Measurements from ENCODE around the gene ZNF318. TPM values are rescaled to one million over a fixed set of nuclear protein-coding genes. Genes with fewer than 3 reads are reported as not detected.
"Not testable (repeated sequence)": the region's sequence is repeated elsewhere in the genome, so short reads cannot be mapped to it uniquely, and the experiment has no call there.

The ZNF318 gene
- polyA plus RNA-seq, 1 donor from 2014 or later = 11.7 TPM

- no peak overlapping the region for H2AFZ ChIP-seq (ENCODE audit: low read depth, low read length)
- H3F3A ChIP-seq (ENCODE audit: insufficient read depth, low read length, poor library complexity, severe bottlenecking) = no peaks in the 10 kb centered on the region
- no peaks in the 10 kb centered on the region for H3K9me2 ChIP-seq (ENCODE audit: insufficient read depth, low read length)
- no peaks in the 10 kb centered on the region for H3K79me2 ChIP-seq (replicated peaks; ENCODE audit: insufficient read depth, low read length)
- no peaks in the 10 kb centered on the region for H3K9me3 ChIP-seq (ENCODE audit: low read length)
- no peak overlapping the region for H3K4me2 ChIP-seq (ENCODE audit: low read length)
- no peak overlapping the region for H3K4me3 ChIP-seq (ENCODE audit: low read length)
- no peak overlapping the region for H3K27ac ChIP-seq (ENCODE audit: low read length)
- no peak for TF ChIP-seq EP300 (conservative IDR thresholded peaks at IDR 0.05; ENCODE audit: poor library complexity, severe bottlenecking)
- no peak for TF ChIP-seq POLR2AphosphoS5 (IDR thresholded peaks at IDR 0.05)
- TF ChIP-seq, protein P1, sequence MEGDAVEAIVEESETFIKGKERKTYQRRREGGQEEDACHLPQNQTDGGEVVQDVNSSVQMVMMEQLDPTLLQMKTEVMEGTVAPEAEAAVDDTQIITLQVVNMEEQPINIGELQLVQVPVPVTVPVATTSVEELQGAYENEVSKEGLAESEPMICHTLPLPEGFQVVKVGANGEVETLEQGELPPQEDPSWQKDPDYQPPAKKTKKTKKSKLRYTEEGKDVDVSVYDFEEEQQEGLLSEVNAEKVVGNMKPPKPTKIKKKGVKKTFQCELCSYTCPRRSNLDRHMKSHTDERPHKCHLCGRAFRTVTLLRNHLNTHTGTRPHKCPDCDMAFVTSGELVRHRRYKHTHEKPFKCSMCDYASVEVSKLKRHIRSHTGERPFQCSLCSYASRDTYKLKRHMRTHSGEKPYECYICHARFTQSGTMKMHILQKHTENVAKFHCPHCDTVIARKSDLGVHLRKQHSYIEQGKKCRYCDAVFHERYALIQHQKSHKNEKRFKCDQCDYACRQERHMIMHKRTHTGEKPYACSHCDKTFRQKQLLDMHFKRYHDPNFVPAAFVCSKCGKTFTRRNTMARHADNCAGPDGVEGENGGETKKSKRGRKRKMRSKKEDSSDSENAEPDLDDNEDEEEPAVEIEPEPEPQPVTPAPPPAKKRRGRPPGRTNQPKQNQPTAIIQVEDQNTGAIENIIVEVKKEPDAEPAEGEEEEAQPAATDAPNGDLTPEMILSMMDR (IDR thresholded peaks at IDR 0.05; ENCODE audit: poor library complexity, severe bottlenecking) = no peak
- TF ChIP-seq, protein P2, sequence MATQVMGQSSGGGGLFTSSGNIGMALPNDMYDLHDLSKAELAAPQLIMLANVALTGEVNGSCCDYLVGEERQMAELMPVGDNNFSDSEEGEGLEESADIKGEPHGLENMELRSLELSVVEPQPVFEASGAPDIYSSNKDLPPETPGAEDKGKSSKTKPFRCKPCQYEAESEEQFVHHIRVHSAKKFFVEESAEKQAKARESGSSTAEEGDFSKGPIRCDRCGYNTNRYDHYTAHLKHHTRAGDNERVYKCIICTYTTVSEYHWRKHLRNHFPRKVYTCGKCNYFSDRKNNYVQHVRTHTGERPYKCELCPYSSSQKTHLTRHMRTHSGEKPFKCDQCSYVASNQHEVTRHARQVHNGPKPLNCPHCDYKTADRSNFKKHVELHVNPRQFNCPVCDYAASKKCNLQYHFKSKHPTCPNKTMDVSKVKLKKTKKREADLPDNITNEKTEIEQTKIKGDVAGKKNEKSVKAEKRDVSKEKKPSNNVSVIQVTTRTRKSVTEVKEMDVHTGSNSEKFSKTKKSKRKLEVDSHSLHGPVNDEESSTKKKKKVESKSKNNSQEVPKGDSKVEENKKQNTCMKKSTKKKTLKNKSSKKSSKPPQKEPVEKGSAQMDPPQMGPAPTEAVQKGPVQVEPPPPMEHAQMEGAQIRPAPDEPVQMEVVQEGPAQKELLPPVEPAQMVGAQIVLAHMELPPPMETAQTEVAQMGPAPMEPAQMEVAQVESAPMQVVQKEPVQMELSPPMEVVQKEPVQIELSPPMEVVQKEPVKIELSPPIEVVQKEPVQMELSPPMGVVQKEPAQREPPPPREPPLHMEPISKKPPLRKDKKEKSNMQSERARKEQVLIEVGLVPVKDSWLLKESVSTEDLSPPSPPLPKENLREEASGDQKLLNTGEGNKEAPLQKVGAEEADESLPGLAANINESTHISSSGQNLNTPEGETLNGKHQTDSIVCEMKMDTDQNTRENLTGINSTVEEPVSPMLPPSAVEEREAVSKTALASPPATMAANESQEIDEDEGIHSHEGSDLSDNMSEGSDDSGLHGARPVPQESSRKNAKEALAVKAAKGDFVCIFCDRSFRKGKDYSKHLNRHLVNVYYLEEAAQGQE (IDR thresholded peaks at IDR 0.05; ENCODE audit: borderline replicate concordance) = no peak
- no peak for TF ChIP-seq SMC3 (conservative IDR thresholded peaks at IDR 0.05; ENCODE audit: poor library complexity)
- no peak for TF ChIP-seq RAD21 (conservative IDR thresholded peaks at IDR 0.05)
- no peak for TF ChIP-seq MXI1 (conservative IDR thresholded peaks at IDR 0.05; ENCODE audit: poor library complexity, severe bottlenecking)
- TF ChIP-seq TAF1 (IDR thresholded peaks at IDR 0.05; ENCODE audit: low read depth) = no peak
- no peak for TF ChIP-seq EZH2 (IDR thresholded peaks at IDR 0.05; ENCODE audit: borderline replicate concordance, insufficient read depth, low read length, poor library complexity, severe bottlenecking)
- H3K27me3 ChIP-seq (ENCODE audit: insufficient read depth, low read depth, low read length) = no peaks in the 10 kb centered on the region
- no peak overlapping the region for H3K9ac ChIP-seq (ENCODE audit: low read length)
- H4K20me1 ChIP-seq (ENCODE audit: insufficient read depth) = no peaks in the 10 kb centered on the region
- H3K36me3 ChIP-seq (ENCODE audit: insufficient read depth, low read length) = no peaks in the 10 kb centered on the region
These were observed 3.9 kb upstream of the ZNF318 start for GRCh38 chr6:43373252-43373875.

DNA sequence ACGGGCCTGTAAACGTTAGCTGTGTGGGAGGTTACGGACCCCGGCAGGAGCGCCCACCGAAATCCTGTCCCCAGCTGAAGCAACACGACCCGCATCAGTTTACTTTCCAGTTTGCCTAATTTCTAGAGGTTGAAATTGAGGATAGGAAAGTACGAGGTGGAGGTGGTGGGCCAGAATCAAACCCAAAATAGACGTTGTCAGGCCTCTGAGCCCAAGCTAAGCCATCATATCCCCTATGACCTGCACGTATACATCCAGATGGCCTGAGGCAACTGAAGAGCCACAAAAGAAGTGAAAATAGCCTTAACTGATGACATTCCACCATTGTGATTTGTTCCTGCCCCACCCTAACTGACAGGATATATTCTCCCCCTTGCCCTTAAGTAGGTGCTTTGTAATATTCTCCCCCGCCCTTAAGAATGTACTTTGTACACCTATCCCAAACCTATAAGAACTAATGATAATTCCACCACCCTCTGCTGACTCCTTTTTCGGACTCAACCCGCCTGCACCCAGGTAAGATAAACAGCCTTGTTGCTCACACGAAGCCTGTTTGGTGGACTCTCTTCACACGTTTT lies 645 bp upstream of the ZNF318 start:
- not testable (repeated sequence) for H3K36me3 ChIP-seq (ENCODE audit: insufficient read depth, low read length); H4K20me1 ChIP-seq (ENCODE audit: insufficient read depth); H3K27me3 ChIP-seq (ENCODE audit: insufficient read depth, low read depth, low read length); H3K9me3 ChIP-seq (ENCODE audit: low read length); H3K9me2 ChIP-seq (ENCODE audit: insufficient read depth, low read length); H3F3A ChIP-seq (ENCODE audit: insufficient read depth, low read length, poor library complexity, severe bottlenecking)
- Histone ChIP-seq H3K9ac (ENCODE audit: low read length) (peak overlapping the region; percentile 68), H3K79me2 (replicated peaks; ENCODE audit: insufficient read depth, low read length) (peaks cover 18% of the 10 kb centered on the region), H2AFZ (ENCODE audit: low read depth, low read length) (peak overlapping the region; percentile 99), H3K4me2 (ENCODE audit: low read length) (peak overlapping the region; percentile 87), H3K4me3 (ENCODE audit: low read length) (peak overlapping the region; percentile 67), H3K27ac (ENCODE audit: low read length) (peak overlapping the region; percentile 89)

All from neural cell (in vitro differentiated cells).